ENCODE measurements around the gene TGFBR3L. TPM values are rescaled to one million over a fixed set of nuclear protein-coding genes. Genes with fewer than 3 reads are reported as not detected.
A peak's percentile ranks its signal among the peaks of the same experiment; 100 is the strongest.

Gene TGFBR3L
- total and polyA plus RNA-seq, 12 donors: 0.23 to 7.0 (median 1.2) TPM; not detected in 3

DNA sequence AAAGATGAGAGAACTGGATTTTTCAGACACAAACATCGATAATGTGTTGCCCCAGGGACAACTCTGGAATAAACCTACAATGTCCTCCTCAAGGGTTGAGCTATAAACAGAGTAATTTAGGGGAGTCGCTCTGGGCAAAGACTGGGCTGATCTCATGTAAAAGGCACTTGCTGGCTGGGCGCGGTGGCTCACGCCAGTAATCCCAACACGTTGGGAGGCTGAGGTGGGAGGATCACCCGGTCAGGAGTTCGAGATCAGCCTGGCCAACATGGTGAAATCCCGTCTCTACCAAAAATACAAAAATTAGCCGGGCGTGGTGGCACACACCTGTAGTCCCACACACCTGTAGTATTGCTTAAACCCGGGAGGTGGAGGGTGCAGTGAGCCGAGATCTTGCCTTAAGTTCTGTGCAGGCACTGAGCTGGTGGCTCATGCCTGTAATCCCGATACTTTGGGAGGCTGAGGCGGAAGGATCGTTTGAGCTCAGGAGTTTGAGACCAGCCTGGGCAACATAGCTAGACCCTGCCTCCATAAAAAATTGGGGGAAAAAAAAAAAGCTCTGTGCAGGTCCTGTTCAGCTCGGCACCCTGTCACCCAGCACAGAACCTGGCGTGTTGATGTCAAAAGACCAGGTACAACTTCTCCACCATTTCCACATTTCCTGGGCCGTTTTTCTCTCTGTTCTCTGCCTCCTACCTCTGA is 27.4 kb downstream of the TGFBR3L start:
- no peak overlapping the region for H3K4me3 ChIP-seq
- H3K9me3 ChIP-seq (replicated peaks in 1 of 3): no peaks in the 10 kb centered on the region
- no peak for TF ChIP-seq POLR2A (IDR thresholded peaks at IDR 0.05)
- TF ChIP-seq, protein P1, sequence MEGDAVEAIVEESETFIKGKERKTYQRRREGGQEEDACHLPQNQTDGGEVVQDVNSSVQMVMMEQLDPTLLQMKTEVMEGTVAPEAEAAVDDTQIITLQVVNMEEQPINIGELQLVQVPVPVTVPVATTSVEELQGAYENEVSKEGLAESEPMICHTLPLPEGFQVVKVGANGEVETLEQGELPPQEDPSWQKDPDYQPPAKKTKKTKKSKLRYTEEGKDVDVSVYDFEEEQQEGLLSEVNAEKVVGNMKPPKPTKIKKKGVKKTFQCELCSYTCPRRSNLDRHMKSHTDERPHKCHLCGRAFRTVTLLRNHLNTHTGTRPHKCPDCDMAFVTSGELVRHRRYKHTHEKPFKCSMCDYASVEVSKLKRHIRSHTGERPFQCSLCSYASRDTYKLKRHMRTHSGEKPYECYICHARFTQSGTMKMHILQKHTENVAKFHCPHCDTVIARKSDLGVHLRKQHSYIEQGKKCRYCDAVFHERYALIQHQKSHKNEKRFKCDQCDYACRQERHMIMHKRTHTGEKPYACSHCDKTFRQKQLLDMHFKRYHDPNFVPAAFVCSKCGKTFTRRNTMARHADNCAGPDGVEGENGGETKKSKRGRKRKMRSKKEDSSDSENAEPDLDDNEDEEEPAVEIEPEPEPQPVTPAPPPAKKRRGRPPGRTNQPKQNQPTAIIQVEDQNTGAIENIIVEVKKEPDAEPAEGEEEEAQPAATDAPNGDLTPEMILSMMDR (IDR thresholded peaks at IDR 0.05): no peak
- DNase-seq: no peak
- WGBS, 4 donors: 90 to 94% (median 93%) methylated on average over 16 to 19 of the region's 19 CpGs
- peaks cover 0 to 30% of the 10 kb centered on the region in 2 donors for H3K36me3 ChIP-seq (replicated peaks in 1 of 2)
- intact Hi-C loops (cut with DNase I): loop anchor here in 1 of 2 donors (10.0 kb wide), 1 partner anchor 313 kb away; no protein-coding TSS in a partner anchor
- no peak overlapping the region for H3K27ac ChIP-seq
- H3K4me1 ChIP-seq (replicated peaks in 1 of 2): peaks cover 7 to 13% of the 10 kb centered on the region in 2 donors
- H3K27me3 ChIP-seq: no peaks in the 10 kb centered on the region

DNA sequence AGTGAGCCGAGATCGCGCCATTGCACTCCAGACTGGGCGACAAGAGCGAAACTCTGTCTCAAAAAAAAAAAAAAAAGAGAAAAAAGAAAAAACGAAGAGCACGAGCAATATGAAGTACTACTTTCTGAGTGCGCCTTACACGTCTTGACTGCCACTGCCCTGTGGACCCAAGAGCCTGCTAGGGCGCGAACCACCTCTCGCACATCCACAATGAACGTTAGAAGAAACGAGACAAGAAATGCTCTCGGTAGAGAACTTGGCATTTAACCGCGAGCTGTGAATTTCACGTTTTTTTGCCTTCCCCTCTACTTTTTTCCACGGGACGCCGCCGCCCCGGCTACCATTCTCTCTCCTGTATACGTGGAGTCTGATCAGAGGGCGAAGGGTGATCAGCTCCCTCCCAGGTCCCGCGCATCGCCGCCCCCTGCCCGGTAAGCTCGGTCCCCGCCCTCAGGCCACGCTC is 28.4 kb downstream of the TGFBR3L start:
- no peaks in the 10 kb centered on the region for H3K27me3 ChIP-seq
- 1 to 8% (median 4%) methylated on average over 25 to 33 of the region's 33 CpGs for WGBS, 4 donors
- TF ChIP-seq, protein P1 (IDR thresholded peaks at IDR 0.05): no peak
- TF ChIP-seq POLR2A (IDR thresholded peaks at IDR 0.05): no peak
- peaks cover 7 to 13% of the 10 kb centered on the region in 2 donors for H3K4me1 ChIP-seq (replicated peaks in 1 of 2)
- peak in 1 of 7 donors; percentile 30 for DNase-seq
- intact Hi-C loops (cut with DNase I): loop anchor here in 1 of 2 donors (10.0 kb wide), 1 partner anchor 312 kb away; no protein-coding TSS in a partner anchor
- peak overlapping the region; percentile 81 to 97 (median 96) for H3K27ac ChIP-seq
- H3K9me3 ChIP-seq (replicated peaks in 1 of 3): no peaks in the 10 kb centered on the region
- peaks cover 0 to 20% of the 10 kb centered on the region in 2 donors for H3K36me3 ChIP-seq (replicated peaks in 1 of 2)
- peak overlapping the region; percentile 48 to 97 (median 81) for H3K4me3 ChIP-seq

- peak within 1 kb of the TSS; percentile 48 to 97 (median 81) for H3K4me3 ChIP-seq
- intact Hi-C loops (cut with DNase I): loop anchor here (2.0 to 10.0 kb wide), 2 partner anchors 57 to 311 kb away; no protein-coding TSS in a partner anchor
- H3K4me1 ChIP-seq (replicated peaks in 1 of 2): peaks cover 7 to 13% of the 10 kb centered on the region in 2 donors
- TF ChIP-seq POLR2A (IDR thresholded peaks at IDR 0.05): peak; percentile 56 to 90
- TF ChIP-seq, protein P1 (IDR thresholded peaks at IDR 0.05): no peak
- DNase-seq: peak; percentile 99 to 100 (median 100)
- H3K36me3 ChIP-seq (replicated peaks in 1 of 2): peaks cover 0 to 17% of the 10 kb centered on the region in 2 donors
- H3K9me3 ChIP-seq (replicated peaks in 1 of 3): no peaks in the 10 kb centered on the region
- H3K27ac ChIP-seq: peak within 1 kb of the TSS; percentile 81 to 97 (median 96)
- 0% methylated on average over 14 to 56 of the region's 56 CpGs for WGBS, 4 donors
- H3K27me3 ChIP-seq: no peaks in the 10 kb centered on the region
Measured at GRCh38 chr19:7943444-7944176, 29.0 kb downstream of the TGFBR3L start, which contains the start of gene TIMM44. Gene TIMM44 (minus strand): TSS chr19:7943666. CDS start chr19:7943651, 15 bp downstream.
